CD4-positive, alpha-beta T cell treated with Interferon alpha-2 for 1 hour (primary cell): Measurements from ENCODE around the gene XPO6.

Source experiments
- DNase-seq, 2 donors: peaks; one replicate each; pipeline ENCODE4 v3.0.0-alpha.2; 2020 to 2022

Gene XPO6

DNA sequence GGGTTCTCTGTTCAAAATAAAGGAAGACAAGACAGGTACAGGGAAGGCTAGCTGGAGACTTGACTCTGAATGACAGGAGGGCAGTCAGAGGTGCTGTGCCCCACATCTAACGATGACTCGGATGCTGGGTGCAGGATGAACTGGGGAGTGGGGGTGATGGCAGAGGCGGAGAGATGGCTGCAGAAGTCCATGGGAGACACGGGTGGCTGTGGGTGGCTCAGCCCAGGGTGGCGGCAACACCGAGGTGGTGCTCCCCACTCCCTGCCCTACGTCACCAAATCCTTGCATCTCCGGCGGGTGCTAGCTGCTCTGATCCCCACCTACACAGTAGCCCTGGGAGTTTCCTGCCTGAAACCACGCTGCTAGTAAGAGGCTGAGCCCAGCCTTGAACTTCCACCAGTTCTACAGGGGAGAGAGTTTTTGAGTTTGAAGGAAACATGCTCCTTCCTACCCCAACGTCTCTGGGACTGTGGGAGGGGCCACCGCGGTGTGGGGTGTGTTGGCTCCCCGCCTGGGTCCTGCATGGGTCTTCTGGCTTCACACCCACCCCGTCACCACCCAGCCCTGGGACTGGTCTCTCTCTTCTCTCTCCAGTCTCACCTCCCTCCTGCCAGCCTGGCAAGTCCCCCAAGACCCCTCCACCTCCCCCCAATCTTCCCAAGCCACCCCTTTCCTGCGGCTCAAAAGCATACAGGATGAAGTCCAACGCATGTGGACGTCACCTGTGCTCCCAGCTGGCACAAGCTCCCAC is 152.8 kb downstream of the XPO6 start:
- no peak for DNase-seq

DNA sequence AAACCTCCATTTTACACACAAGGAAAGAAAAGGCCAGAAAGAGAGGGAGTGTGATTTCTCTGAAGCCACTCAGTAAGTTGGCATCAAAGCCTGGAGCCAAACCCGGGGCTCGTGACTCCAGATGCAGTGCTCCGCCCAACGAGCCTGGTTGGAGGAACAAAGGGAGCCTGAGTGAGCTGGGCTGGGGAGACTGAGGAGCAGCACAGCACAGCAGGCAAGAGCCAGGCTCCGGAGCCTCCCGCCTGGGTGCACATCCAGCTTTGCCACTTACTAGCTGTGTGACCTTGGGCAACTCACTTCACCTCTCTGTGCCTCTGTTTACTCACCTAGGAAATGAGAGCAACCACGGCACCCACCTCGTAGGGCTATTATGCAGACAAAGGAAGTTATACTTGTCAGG is 153.8 kb downstream of the XPO6 start:
- no peak for DNase-seq

GRCh38 chr16:28053461-28053860 is 158.3 kb downstream of the XPO6 start:
- no peak for DNase-seq

DNA sequence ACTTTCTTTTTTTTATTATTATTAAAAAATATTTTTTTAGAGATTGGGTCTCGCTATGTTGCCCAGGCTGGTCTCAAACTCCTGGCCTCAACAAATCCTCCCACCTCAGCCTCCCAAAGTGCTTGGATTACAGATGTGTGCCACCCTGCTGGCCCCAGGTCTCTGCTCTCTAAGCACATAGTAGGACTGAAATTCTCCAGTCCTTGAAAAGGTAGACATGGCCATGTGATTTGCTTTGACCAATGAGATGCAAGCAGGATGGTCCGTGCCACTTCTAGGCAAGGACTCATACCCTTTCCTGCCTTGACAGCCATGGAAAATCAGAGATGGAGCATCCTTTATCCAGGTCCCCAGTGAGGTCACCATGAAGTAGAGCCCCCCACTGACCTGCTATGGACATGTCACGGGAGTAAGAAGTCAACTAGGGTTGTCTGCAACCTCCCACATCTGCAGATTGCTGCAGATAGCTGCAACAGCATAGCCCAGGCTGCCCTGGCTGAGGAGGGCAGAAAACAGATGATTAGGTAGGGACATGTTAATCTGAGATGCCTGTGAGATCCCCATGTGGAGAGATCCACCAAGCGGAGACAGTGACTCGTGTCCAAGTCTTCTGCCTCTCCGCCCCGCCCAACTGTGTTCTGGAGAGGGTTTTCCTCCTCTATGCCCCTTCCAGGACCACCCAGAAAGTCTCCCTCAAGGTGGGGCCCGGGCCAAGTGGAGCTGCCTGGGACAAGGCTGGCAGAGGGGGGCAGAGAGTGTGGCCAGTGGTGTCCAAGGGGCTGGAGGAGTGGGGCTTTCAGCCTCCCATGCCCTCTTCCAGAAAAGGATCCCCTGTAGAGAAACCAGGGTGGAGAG is 159.3 kb downstream of the XPO6 start:
- no peak for DNase-seq

GRCh38 chr16:28051486-28051885 is 160.3 kb downstream of the XPO6 start:
- DNase-seq, result no peak
